Duodenal mucosa (tissue), 2 donors: Measurements from ENCODE around the gene SPON1.

ENCODE experiments used
- H3K27ac ChIP-seq: one replicate; pipeline ENCODE4 v1.7.0; 2013; ENCODE audit warnings: low read depth, low read length
- H3K27me3 ChIP-seq, 2 donors: one replicate each; pipeline ENCODE4 v1.7.0; 2013; ENCODE audit warnings: low read length in 2 of 2, control low read depth in 1 of 2; ENCODE audit not compliant: insufficient read depth in 2 of 2, control insufficient read depth in 1 of 2
- H3K36me3 ChIP-seq, 2 donors: one replicate each; pipeline ENCODE4 v1.7.0; 2013; ENCODE audit warnings: low read length in 2 of 2, control low read depth in 1 of 2; ENCODE audit not compliant: insufficient read depth in 2 of 2, control insufficient read depth in 1 of 2
- H3K4me1 ChIP-seq, 2 donors: one replicate each; pipeline ENCODE4 v1.7.0; 2013; ENCODE audit warnings: low read length in 2 of 2, control low read depth in 1 of 2; ENCODE audit not compliant: insufficient read depth in 2 of 2, control insufficient read depth in 1 of 2
- H3K4me3 ChIP-seq, 2 donors: one replicate each; pipeline ENCODE4 v1.7.0; 2013; ENCODE audit warnings: low read length in 2 of 2, low read depth in 1 of 2
- H3K9ac ChIP-seq, 2 donors: one replicate each; pipeline ENCODE4 v1.7.0; 2013; ENCODE audit warnings: low read length in 2 of 2, low read depth in 1 of 2
- H3K9me3 ChIP-seq, 2 donors: one replicate each; pipeline ENCODE4 v1.7.0; 2013; ENCODE audit warnings: low read length in 2 of 2, control low read depth in 1 of 2; ENCODE audit not compliant: control insufficient read depth in 1 of 2

SPON1 gene

GRCh38 chr11:14186046-14186775 is 223.7 kb downstream of the SPON1 start:
- Histone ChIP-seq H3K36me3 (peaks cover 4% of the 10 kb centered on the region in 2 donors), H3K27ac (no peak overlapping the region), H3K9ac (no peak overlapping the region), H3K4me3 (no peak overlapping the region), H3K4me1 (peaks cover 0 to 9% of the 10 kb centered on the region in 2 donors), H3K27me3 (no peaks in the 10 kb centered on the region), H3K9me3 (no peaks in the 10 kb centered on the region)

- Histone ChIP-seq H3K4me3 (no peak overlapping the region), H3K27ac (no peak overlapping the region), H3K9me3 (no peaks in the 10 kb centered on the region), H3K27me3 (no peaks in the 10 kb centered on the region), H3K9ac (no peak overlapping the region), H3K36me3 (peaks cover 2 to 4% of the 10 kb centered on the region in 2 donors), H3K4me1 (peaks cover 0 to 3% of the 10 kb centered on the region in 2 donors)
Measured at GRCh38 chr11:14189874-14190273, 227.4 kb downstream of the SPON1 start.

GRCh38 chr11:14190992-14191778 is 228.7 kb downstream of the SPON1 start:
- no peaks in the 10 kb centered on the region for H3K27me3 ChIP-seq
- no peak overlapping the region for H3K4me3 ChIP-seq
- no peaks in the 10 kb centered on the region for H3K9me3 ChIP-seq
- H3K4me1 ChIP-seq, result peaks cover 0 to 3% of the 10 kb centered on the region in 2 donors
- H3K36me3 ChIP-seq, result peaks cover 0 to 2% of the 10 kb centered on the region in 2 donors
- no peak overlapping the region for H3K27ac ChIP-seq
- no peak overlapping the region for H3K9ac ChIP-seq

GRCh38 chr11:14193644-14194043 is 231.1 kb downstream of the SPON1 start:
- H3K4me1 ChIP-seq, result peaks cover 0 to 3% of the 10 kb centered on the region in 2 donors
- H3K9me3 ChIP-seq, result no peaks in the 10 kb centered on the region
- no peak overlapping the region for H3K4me3 ChIP-seq
- H3K27ac ChIP-seq, result no peak overlapping the region
- no peaks in the 10 kb centered on the region for H3K27me3 ChIP-seq
- H3K36me3 ChIP-seq, result peaks cover 0 to 2% of the 10 kb centered on the region in 2 donors
- no peak overlapping the region for H3K9ac ChIP-seq

GRCh38 chr11:14202251-14203196 is 240.0 kb downstream of the SPON1 start:
- Histone ChIP-seq H3K27me3 (no peaks in the 10 kb centered on the region), H3K4me1 (peaks cover 5 to 8% of the 10 kb centered on the region in 2 donors), H3K4me3 (peak overlapping the region; percentile 14 to 19), H3K36me3 (no peaks in the 10 kb centered on the region), H3K9ac (no peak overlapping the region), H3K27ac (no peak overlapping the region), H3K9me3 (no peaks in the 10 kb centered on the region)

- Histone ChIP-seq H3K36me3 (no peaks in the 10 kb centered on the region), H3K4me1 (peaks cover 5 to 8% of the 10 kb centered on the region in 2 donors), H3K27ac (no peak overlapping the region), H3K27me3 (no peaks in the 10 kb centered on the region), H3K4me3 (no peak overlapping the region), H3K9ac (no peak overlapping the region), H3K9me3 (no peaks in the 10 kb centered on the region)
Measured at GRCh38 chr11:14203321-14203720, 240.8 kb downstream of the SPON1 start.

- H3K27ac ChIP-seq, result no peak overlapping the region
- H3K9ac ChIP-seq, result no peak overlapping the region
- H3K36me3 ChIP-seq, result no peaks in the 10 kb centered on the region
- no peak overlapping the region for H3K4me3 ChIP-seq
- H3K4me1 ChIP-seq, result no peaks in the 10 kb centered on the region
- H3K9me3 ChIP-seq, result no peaks in the 10 kb centered on the region
- H3K27me3 ChIP-seq, result no peaks in the 10 kb centered on the region
Measured at GRCh38 chr11:14212986-14213385, 250.5 kb downstream of the SPON1 start.

GRCh38 chr11:14218728-14219127 is 256.2 kb downstream of the SPON1 start:
- H3K27me3 ChIP-seq, result no peaks in the 10 kb centered on the region
- H3K27ac ChIP-seq, result no peak overlapping the region
- H3K9me3 ChIP-seq, result no peaks in the 10 kb centered on the region
- no peaks in the 10 kb centered on the region for H3K36me3 ChIP-seq
- H3K4me3 ChIP-seq, result no peak overlapping the region
- H3K4me1 ChIP-seq, result no peaks in the 10 kb centered on the region
- H3K9ac ChIP-seq, result no peak overlapping the region

- Histone ChIP-seq H3K9ac (no peak overlapping the region), H3K27me3 (no peaks in the 10 kb centered on the region), H3K4me3 (no peak overlapping the region), H3K4me1 (no peaks in the 10 kb centered on the region), H3K27ac (no peak overlapping the region), H3K9me3 (peaks cover 0 to 7% of the 10 kb centered on the region in 2 donors), H3K36me3 (peaks cover 0 to 2% of the 10 kb centered on the region in 2 donors)
Measured at GRCh38 chr11:14223636-14224288, 261.2 kb downstream of the SPON1 start.
